ENCODE data around the gene GPR153. TPM values are rescaled to one million over a fixed set of nuclear protein-coding genes. Genes with fewer than 3 reads are reported as not detected.

The GPR153 gene
- total RNA-seq, 4 donors from 2014 or later: 5.6 to 16.1 (median 14.2) TPM

DNA sequence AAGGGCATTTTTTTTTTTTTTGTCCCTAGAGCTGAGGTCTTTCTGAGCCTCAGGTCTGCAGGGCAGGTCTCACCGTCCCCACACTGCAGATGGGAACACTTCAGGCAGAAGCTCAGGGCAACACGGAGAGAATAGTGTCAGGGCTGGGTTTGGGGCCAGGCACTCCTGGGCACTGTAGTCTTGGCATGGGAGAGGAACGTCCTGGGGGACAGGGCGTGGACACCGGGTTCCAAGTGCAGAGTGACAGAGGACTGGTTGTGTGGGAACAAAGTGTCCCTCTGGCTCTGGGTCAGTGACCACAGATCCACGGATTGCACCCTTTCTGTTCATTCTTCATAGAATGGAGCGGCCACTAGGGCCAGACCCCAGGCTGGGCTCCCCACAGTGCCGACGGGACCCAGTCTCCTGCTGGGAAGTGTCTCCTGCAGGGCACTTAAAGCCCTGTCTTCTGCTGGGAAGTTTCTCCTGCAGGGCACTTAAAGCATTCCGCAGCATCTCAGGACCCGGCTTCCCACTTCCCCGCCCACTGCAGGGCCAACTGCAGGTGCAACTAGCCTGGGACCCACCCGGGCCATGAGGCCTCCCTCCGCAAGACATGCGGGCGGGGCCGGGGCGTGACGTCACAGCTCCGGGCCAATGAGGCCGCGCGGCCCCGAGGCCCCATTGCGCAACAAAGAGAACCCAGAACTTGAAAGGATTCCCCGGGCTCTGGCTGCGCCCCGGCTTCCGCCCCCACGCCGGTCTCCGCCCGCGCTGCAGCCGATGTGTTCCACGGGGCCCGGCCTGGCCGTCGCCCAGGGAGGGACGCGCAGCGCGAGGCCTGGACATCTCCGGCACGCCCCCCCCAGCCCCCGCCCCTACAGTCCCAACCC, 1.2 kb downstream of the GPR153 start:
- peaks cover 66% of the 10 kb centered on the region for H3K4me1 ChIP-seq
- 5% methylated on average over 24 of the region's 46 CpGs for WGBS
- peaks cover under 1% of the 10 kb centered on the region for H3K36me3 ChIP-seq
- DNase-seq (ENCODE audit: low spot score in 2 of 2): peak; percentile 89 to 93
- H3K27me3 ChIP-seq: no peaks in the 10 kb centered on the region
- H3K9me3 ChIP-seq: no peaks in the 10 kb centered on the region
- H3K4me3 ChIP-seq: peak overlapping the region; percentile 88
- peak overlapping the region; percentile 47 for H3K27ac ChIP-seq
- peak in 2 of 3 donors; percentile 19 to 35 for TF ChIP-seq POLR2AphosphoS5 (IDR thresholded peaks at IDR 0.05)
- TF ChIP-seq, protein P1, sequence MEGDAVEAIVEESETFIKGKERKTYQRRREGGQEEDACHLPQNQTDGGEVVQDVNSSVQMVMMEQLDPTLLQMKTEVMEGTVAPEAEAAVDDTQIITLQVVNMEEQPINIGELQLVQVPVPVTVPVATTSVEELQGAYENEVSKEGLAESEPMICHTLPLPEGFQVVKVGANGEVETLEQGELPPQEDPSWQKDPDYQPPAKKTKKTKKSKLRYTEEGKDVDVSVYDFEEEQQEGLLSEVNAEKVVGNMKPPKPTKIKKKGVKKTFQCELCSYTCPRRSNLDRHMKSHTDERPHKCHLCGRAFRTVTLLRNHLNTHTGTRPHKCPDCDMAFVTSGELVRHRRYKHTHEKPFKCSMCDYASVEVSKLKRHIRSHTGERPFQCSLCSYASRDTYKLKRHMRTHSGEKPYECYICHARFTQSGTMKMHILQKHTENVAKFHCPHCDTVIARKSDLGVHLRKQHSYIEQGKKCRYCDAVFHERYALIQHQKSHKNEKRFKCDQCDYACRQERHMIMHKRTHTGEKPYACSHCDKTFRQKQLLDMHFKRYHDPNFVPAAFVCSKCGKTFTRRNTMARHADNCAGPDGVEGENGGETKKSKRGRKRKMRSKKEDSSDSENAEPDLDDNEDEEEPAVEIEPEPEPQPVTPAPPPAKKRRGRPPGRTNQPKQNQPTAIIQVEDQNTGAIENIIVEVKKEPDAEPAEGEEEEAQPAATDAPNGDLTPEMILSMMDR (IDR thresholded peaks at IDR 0.05): no peak

DNA sequence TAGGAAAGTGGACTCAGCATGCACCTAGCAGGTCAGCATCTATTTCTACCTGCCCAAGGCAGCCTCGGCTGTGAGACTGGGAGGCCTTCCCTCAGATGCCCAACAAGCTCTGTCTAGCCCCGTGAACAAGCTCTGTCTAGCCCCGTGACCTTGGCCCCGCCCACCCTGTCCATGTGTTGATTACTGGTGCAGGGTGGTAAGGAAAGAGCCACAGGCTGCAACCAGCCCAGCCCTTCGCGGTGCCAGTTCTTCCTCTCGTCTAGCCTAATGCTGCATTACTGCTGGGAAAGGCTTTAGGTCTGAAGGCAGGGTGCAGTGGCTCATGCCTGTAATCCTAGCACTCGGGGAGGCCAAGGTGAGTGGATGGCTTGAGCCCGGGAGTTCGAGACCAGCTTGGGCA, 2.2 kb downstream of the GPR153 start:
- H3K27ac ChIP-seq: no peak overlapping the region

DNA sequence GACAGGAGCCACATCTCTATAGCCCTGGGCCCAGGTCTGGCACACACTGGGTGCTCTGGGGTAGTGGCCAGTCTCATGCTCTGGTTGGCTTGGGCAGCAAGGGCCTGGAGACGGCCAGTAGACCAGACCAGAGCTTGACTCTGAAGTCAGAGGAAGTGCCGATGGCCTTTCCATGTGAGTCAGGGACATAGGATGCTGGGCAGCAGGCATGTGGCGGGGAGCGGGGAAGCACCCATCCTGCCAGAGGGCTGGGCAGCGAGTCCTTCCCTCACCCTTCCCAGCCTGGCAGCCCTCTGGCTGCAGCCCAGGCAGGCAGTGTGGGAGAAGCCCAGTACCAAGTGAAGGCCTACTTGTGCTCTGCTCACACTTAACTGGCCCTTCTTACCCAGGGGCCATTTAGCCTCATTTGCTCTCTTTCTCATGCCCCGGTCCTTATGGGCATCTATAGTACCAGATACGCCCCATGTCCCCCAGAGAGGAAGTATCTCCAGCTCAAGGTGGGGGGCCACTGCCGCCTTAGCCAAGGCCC, 3.3 kb downstream of the GPR153 start:
- Histone ChIP-seq H3K4me3 (no peak overlapping the region), H3K36me3 (peaks cover 16% of the 10 kb centered on the region), H3K4me1 (peaks cover 46% of the 10 kb centered on the region), H3K27ac (no peak overlapping the region), H3K9me3 (no peaks in the 10 kb centered on the region), H3K27me3 (no peaks in the 10 kb centered on the region)
- WGBS: 90% methylated on average over 6 of the region's 8 CpGs
- DNase-seq (ENCODE audit: low spot score in 2 of 2): no peak
- TF ChIP-seq, protein P1 (IDR thresholded peaks at IDR 0.05): no peak
- TF ChIP-seq EP300 (IDR thresholded peaks at IDR 0.05) (no peak), POLR2A (IDR thresholded peaks at IDR 0.05) (no peak), POLR2AphosphoS5 (IDR thresholded peaks at IDR 0.05) (no peak)

More for the DNA sequence above, 2.2 kb downstream of the GPR153 start:
- WGBS: 52% methylated on average over 4 of the region's 10 CpGs
- DNase-seq (ENCODE audit: low spot score in 2 of 2): no peak
- Histone ChIP-seq H3K9me3 (no peaks in the 10 kb centered on the region), H3K27me3 (no peaks in the 10 kb centered on the region), H3K36me3 (peaks cover 11% of the 10 kb centered on the region), H3K4me1 (peaks cover 57% of the 10 kb centered on the region), H3K4me3 (no peak overlapping the region)
- TF ChIP-seq POLR2A (IDR thresholded peaks at IDR 0.05) (no peak), EP300 (IDR thresholded peaks at IDR 0.05) (no peak), POLR2AphosphoS5 (IDR thresholded peaks at IDR 0.05) (no peak)
- TF ChIP-seq, protein P1 (IDR thresholded peaks at IDR 0.05): no peak

DNA sequence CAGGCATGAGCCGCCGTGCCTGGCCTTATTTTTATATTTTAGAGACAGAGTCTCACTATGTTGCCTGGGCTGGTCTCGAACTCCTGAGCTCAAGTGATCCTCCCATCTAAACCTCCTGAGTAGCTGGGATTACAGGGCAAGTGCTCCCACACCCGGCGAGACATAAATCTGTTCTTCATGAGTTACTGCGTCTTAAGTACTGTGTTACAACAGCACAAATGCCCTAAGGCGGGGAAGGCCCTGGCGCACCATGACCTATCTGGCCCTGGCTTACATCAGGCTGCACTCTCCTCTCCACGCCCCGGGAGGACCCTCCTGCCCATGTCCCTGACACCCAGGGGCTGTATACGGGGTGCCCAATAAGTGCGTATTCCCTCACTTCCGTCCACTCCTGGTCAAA, 4.3 kb downstream of the GPR153 start:
- Histone ChIP-seq H3K27me3 (peaks cover 4% of the 10 kb centered on the region), H3K4me1 (peaks cover 40% of the 10 kb centered on the region), H3K36me3 (peaks cover 16% of the 10 kb centered on the region), H3K27ac (no peak overlapping the region), H3K4me3 (no peak overlapping the region), H3K9me3 (no peaks in the 10 kb centered on the region)
- 69% methylated on average over 13 of the region's 13 CpGs for WGBS
- no peak for TF ChIP-seq POLR2AphosphoS5 (IDR thresholded peaks at IDR 0.05)
- TF ChIP-seq, protein P1 (IDR thresholded peaks at IDR 0.05): no peak
- no peak for TF ChIP-seq EP300 (IDR thresholded peaks at IDR 0.05)
- TF ChIP-seq POLR2A (IDR thresholded peaks at IDR 0.05): no peak
- DNase-seq (ENCODE audit: low spot score in 2 of 2): no peak

DNA sequence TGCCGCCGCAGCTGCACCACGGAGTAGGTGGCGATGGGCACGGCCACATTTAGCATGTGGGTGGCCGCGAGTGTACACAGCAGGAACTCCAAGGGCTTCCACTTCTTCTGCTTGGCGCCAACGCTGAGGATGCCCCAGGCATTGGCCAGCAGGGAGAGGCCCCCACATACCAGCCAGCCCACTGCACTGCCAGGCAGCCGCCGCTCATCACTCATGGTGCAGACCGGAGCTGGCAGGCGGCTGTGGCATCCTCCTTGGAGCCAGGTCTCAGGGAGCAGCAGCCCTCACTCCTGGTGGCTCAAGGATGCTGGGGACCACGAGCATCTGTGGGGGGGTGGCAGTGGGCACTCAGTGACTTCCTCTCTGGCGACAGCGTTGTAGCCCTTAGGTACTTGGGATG, 6.2 kb downstream of the GPR153 start:
- no peak for DNase-seq (ENCODE audit: low spot score in 2 of 2)
- Histone ChIP-seq H3K27ac (no peak overlapping the region), H3K9me3 (no peaks in the 10 kb centered on the region), H3K4me3 (no peak overlapping the region), H3K4me1 (peaks cover 29% of the 10 kb centered on the region), H3K27me3 (peaks cover 22% of the 10 kb centered on the region), H3K36me3 (peaks cover 16% of the 10 kb centered on the region)
- TF ChIP-seq POLR2AphosphoS5 (IDR thresholded peaks at IDR 0.05) (no peak), POLR2A (IDR thresholded peaks at IDR 0.05) (no peak), EP300 (IDR thresholded peaks at IDR 0.05) (no peak)
- TF ChIP-seq, protein P1 (IDR thresholded peaks at IDR 0.05): no peak
- WGBS: 83% methylated on average over 11 of the region's 16 CpGs

Data from suprapubic skin (tissue), 4 donors.